22Rv1 (cell line): ENCODE results near the gene ALAS2.

Experiments used
- H3K27ac ChIP-seq: fragments of 450-650 bp; 2 replicates; pipeline ENCODE4 v1.5.1; 2017
- CTCF ChIP-seq: fragments of 450-650 bp; IDR thresholded peaks from 2 replicates; pipeline ENCODE4 v1.5.1; 2017; ENCODE audit warnings: mild to moderate bottlenecking
- ZFX ChIP-seq: fragments of 450-650 bp; IDR thresholded peaks from 2 replicates; pipeline ENCODE4 v1.6.1; 2017; ENCODE audit warnings: antibody characterized with exemption, borderline replicate concordance

Gene ALAS2

GRCh38 chrX:55041514-55041913 lies 10.7 kb upstream of the ALAS2 start:
- no peak for TF ChIP-seq CTCF

GRCh38 chrX:55039471-55039870 lies 8.7 kb upstream of the ALAS2 start:
- TF ChIP-seq ZFX, result no peak
- TF ChIP-seq CTCF, result no peak
- no peak overlapping the region for H3K27ac ChIP-seq

More at GRCh38 chrX:55041514-55041913, 10.7 kb upstream of the ALAS2 start:
- H3K27ac ChIP-seq, result no peak overlapping the region

- no peak for TF ChIP-seq CTCF
- no peak for TF ChIP-seq ZFX
- H3K27ac ChIP-seq, result no peak overlapping the region
Observed at GRCh38 chrX:55033429-55033828, 2.7 kb upstream of the ALAS2 start.

- H3K27ac ChIP-seq, result no peak overlapping the region
- no peak for TF ChIP-seq CTCF
- TF ChIP-seq ZFX, result no peak
Observed at GRCh38 chrX:55029291-55029690, 1.5 kb downstream of the ALAS2 start.

- TF ChIP-seq ZFX (no peak), CTCF (no peak)
- no peak overlapping the region for H3K27ac ChIP-seq
Observed at GRCh38 chrX:55028611-55029010, 2.2 kb downstream of the ALAS2 start.

GRCh38 chrX:55028040-55028439 lies 2.7 kb downstream of the ALAS2 start:
- TF ChIP-seq CTCF (no peak), ZFX (no peak)
- no peak overlapping the region for H3K27ac ChIP-seq

GRCh38 chrX:55026840-55027239 lies 3.9 kb downstream of the ALAS2 start:
- TF ChIP-seq CTCF, result no peak
- no peak for TF ChIP-seq ZFX
- no peak overlapping the region for H3K27ac ChIP-seq
